ENCODE results near the gene DNAJB6.

DNAJB6 gene

DNA sequence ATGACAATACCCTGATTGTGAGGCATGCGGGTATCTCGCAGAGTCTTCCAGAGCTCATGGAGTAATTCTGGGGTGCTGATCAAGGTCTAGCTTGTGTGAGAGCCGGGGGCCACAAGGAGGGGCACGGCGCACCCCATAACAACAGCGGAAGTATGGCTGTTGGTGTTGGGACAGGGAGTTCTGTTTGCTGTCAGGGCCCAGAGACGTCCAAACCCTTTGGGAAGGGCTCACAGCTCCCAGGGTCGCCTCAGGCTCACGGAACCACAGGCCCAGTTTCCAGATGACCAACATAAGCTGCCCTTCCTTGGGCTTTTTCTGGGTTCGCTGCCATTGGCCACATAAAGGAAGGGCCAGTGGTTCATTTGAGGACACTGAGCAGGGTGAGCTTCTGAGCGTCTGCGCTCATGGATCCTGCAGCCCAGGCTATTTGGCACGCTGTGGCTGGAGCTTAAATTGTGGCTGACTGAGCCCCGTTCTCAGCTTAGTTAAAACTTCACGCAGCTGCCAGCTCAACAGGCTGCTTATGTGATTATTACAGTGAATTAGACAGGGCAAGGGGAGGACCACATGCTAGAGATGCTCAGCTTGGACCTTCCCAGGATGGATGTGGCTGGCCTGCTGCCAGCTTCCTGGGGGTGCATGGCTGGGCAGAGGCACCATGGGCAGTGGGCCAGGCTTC lies 92.3 kb downstream of the DNAJB6 start:
- no peak for DNase-seq
- H3K9me3 ChIP-seq: no peaks in the 10 kb centered on the region
- H3K4me3 ChIP-seq (ENCODE audit: low read depth, low read length): no peak overlapping the region
- no peaks in the 10 kb centered on the region for H3K27me3 ChIP-seq
- TF ChIP-seq, protein P1, sequence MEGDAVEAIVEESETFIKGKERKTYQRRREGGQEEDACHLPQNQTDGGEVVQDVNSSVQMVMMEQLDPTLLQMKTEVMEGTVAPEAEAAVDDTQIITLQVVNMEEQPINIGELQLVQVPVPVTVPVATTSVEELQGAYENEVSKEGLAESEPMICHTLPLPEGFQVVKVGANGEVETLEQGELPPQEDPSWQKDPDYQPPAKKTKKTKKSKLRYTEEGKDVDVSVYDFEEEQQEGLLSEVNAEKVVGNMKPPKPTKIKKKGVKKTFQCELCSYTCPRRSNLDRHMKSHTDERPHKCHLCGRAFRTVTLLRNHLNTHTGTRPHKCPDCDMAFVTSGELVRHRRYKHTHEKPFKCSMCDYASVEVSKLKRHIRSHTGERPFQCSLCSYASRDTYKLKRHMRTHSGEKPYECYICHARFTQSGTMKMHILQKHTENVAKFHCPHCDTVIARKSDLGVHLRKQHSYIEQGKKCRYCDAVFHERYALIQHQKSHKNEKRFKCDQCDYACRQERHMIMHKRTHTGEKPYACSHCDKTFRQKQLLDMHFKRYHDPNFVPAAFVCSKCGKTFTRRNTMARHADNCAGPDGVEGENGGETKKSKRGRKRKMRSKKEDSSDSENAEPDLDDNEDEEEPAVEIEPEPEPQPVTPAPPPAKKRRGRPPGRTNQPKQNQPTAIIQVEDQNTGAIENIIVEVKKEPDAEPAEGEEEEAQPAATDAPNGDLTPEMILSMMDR (IDR thresholded peaks at IDR 0.05; ENCODE audit: low read depth, low read length): no peak
- no peaks in the 10 kb centered on the region for H3K36me3 ChIP-seq
- no peaks in the 10 kb centered on the region for H3K4me1 ChIP-seq

DNA sequence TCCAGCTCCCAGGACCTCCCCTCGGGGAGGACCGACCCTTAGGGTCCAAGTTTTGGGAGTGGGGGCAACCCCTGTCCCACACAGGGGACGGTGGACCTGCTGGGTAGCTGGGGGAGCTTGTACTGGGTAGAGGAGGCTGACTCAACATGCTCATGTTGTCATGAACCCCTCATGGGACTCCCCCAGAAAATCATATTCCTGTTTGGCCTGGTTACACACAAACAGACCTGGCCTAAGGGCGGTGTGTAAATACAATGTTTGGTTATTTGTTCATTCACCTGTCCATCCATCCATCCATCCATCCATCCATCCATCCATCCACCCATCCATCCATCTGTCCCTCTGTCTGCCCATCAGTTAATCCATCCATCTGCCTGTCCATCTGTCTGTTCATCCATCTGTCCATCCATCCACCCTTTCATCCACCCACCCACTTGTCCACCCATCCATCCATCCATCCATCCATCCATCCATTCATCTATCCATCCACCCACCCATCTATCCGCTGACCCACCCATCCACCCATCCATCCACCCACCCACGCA lies 92.9 kb downstream of the DNAJB6 start:
- H3K4me1 ChIP-seq: no peaks in the 10 kb centered on the region
- TF ChIP-seq, protein P1 (IDR thresholded peaks at IDR 0.05; ENCODE audit: low read depth, low read length): no peak
- no peaks in the 10 kb centered on the region for H3K9me3 ChIP-seq
- H3K36me3 ChIP-seq: no peaks in the 10 kb centered on the region
- H3K27me3 ChIP-seq: no peaks in the 10 kb centered on the region
- H3K4me3 ChIP-seq (ENCODE audit: low read depth, low read length): no peak overlapping the region
- no peak for DNase-seq

DNA sequence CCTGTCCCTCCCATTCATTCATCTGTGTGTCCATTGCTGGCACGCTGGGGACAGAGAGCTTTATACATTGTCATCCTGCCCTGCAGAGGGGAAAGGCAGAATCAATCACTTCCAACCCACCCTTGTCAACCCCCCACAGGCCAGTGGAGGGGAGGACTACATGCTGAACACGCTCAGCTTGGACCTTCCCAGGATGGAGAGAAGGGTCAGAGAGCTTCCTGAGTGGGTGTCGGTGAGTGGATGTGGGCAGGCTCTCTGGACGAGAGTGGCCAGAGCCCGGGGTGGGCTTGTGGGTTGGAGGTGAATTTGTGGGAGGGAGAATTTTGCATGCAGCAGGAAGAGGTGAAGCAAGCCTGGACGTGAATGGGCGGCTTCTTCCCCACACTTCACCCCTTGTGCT lies 93.9 kb downstream of the DNAJB6 start:
- DNase-seq: no peak
- H3K4me3 ChIP-seq (ENCODE audit: low read depth, low read length): no peak overlapping the region
- no peaks in the 10 kb centered on the region for H3K4me1 ChIP-seq
- no peaks in the 10 kb centered on the region for H3K27me3 ChIP-seq
- H3K36me3 ChIP-seq: no peaks in the 10 kb centered on the region
- no peaks in the 10 kb centered on the region for H3K9me3 ChIP-seq
- TF ChIP-seq, protein P1 (IDR thresholded peaks at IDR 0.05; ENCODE audit: low read depth, low read length): no peak

DNA sequence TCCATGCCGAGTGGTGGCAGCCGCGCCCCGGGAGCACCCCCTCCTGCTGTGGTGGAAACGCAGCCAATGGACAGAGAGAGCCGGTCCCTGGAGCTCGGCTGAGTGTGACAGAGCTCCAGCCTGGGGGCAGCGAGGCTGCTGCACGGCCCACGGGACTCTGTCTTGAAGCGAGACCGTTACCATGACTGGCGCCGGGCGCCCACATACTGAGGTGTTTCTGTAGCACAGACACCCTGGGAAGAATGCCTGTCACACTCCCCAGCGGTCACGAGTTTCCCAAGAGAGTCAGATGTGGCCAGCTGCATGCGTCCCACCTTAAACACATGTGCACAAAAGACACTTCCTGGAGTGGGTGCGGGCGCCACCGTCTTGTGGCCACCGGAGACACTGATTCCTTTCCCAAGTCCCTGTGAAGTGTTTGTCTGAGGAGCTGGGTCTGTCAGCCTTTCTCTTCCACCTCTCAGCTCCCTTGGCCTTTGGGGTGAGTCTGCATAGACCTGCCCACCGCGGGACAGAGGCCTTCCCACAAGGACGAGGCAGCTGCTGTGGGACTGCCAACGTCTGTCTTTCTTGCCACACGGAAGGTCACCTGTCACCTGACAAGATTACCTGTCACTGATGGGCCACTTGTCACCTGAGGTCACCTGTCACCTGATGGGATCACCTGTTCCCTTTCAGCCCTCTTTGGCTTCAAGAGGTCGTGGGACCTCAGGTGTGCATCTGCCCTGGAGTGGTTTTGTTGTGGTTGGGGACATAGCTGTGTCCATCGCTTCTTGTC lies 94.6 kb downstream of the DNAJB6 start:
- H3K4me3 ChIP-seq (ENCODE audit: low read depth, low read length): no peak overlapping the region
- no peaks in the 10 kb centered on the region for H3K4me1 ChIP-seq
- no peaks in the 10 kb centered on the region for H3K27me3 ChIP-seq
- no peaks in the 10 kb centered on the region for H3K9me3 ChIP-seq
- no peaks in the 10 kb centered on the region for H3K36me3 ChIP-seq
- DNase-seq: no peak
- TF ChIP-seq, protein P1 (IDR thresholded peaks at IDR 0.05; ENCODE audit: low read depth, low read length): no peak

DNA sequence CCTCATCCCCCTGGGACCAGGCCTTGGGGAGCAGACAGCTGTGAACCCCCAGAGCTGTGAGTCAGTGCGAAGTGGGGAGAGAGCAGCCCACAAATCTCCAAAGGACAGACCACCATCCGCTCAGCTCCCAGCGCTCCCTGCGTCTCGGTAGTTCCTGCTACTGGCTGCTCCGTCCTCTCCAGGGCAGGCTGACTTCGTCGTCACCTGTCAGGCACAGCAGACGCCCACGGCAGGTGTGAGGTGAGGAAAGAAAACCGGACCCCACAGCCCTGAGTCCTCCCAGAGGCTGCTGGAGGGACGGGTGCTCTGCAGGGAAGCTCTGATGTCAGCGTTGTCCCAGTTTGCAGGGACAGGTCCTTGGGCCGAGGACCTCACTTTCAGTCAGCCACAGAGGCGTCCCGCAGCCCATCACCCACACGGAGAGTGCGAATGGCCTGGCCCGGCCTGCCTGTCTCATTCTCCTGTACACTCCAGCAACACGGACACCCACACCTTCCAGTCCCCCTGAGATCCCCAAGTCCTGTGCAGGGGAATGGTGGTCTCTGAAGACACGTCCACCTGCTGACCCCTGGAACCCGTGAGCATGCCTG lies 95.2 kb downstream of the DNAJB6 start:
- TF ChIP-seq, protein P1 (IDR thresholded peaks at IDR 0.05; ENCODE audit: low read depth, low read length): no peak
- no peaks in the 10 kb centered on the region for H3K4me1 ChIP-seq
- H3K9me3 ChIP-seq: no peaks in the 10 kb centered on the region
- DNase-seq: no peak
- H3K27me3 ChIP-seq: no peaks in the 10 kb centered on the region
- no peaks in the 10 kb centered on the region for H3K36me3 ChIP-seq
- peak overlapping the region; percentile 56 for H3K4me3 ChIP-seq (ENCODE audit: low read depth, low read length)
